GM12801 (cell line): Measurements from ENCODE around the gene PKD2L2.

Experiments
- CTCF ChIP-seq: IDR thresholded peaks from one replicate; pipeline ENCODE4 v1.5.1; 2011; ENCODE audit warnings: control low read depth; ENCODE audit not compliant: insufficient read length; ENCODE audit errors: extremely low read depth

The PKD2L2 gene

GRCh38 chr5:137888863-137889759, at the start of gene PKD2L2:
PKD2L2 (plus strand) TSS chr5:137889457; CDS start chr5:137889492, 35 bp downstream.
- no peak for TF ChIP-seq CTCF

GRCh38 chr5:137842296-137842695, 47.0 kb upstream of the PKD2L2 start:
- TF ChIP-seq CTCF = no peak

- no peak for TF ChIP-seq CTCF
These were observed 45.5 kb upstream of the PKD2L2 start for GRCh38 chr5:137843676-137844299.

- no peak for TF ChIP-seq CTCF
These were observed 43.8 kb upstream of the PKD2L2 start for GRCh38 chr5:137845472-137845871.

GRCh38 chr5:137847687-137848086, 41.6 kb upstream of the PKD2L2 start:
- no peak for TF ChIP-seq CTCF

- no peak for TF ChIP-seq CTCF
These were observed 33.1 kb upstream of the PKD2L2 start for GRCh38 chr5:137856201-137856600.

- no peak for TF ChIP-seq CTCF
These were observed 32.1 kb upstream of the PKD2L2 start for GRCh38 chr5:137856916-137857862.
